HS-27A (cell line): ENCODE data around the gene MOB3A.

Source experiments
- DNase-seq: peaks from one replicate; pipeline ENCODE4 v3.0.0-alpha.2; 2012; ENCODE audit warnings: low read depth, missing footprints

The MOB3A gene

GRCh38 chr19:2046046-2046907 is 49.8 kb downstream of the MOB3A start:
- DNase-seq = no peak

GRCh38 chr19:2045501-2046045 is 50.6 kb downstream of the MOB3A start:
- DNase-seq = no peak

GRCh38 chr19:2044709-2045500 is 51.2 kb downstream of the MOB3A start:
- no peak for DNase-seq

- DNase-seq = no peak
Measured at GRCh38 chr19:2043961-2044708, 52.0 kb downstream of the MOB3A start.

- no peak for DNase-seq
Measured at GRCh38 chr19:2043251-2043641, 52.9 kb downstream of the MOB3A start.

GRCh38 chr19:2042485-2043250 is 53.5 kb downstream of the MOB3A start:
- DNase-seq = no peak

- no peak for DNase-seq
Measured at GRCh38 chr19:2041683-2042484, 54.2 kb downstream of the MOB3A start.

GRCh38 chr19:2041433-2041682 is 54.8 kb downstream of the MOB3A start:
- no peak for DNase-seq

GRCh38 chr19:2040647-2041432 is 55.3 kb downstream of the MOB3A start:
- DNase-seq = no peak

GRCh38 chr19:2039959-2040646 is 56.0 kb downstream of the MOB3A start:
- no peak for DNase-seq

GRCh38 chr19:2039089-2039958 is 56.8 kb downstream of the MOB3A start:
- no peak for DNase-seq

- no peak for DNase-seq
Measured at GRCh38 chr19:2038284-2039088, 57.6 kb downstream of the MOB3A start.

GRCh38 chr19:2037651-2038255 is 58.4 kb downstream of the MOB3A start:
- no peak for DNase-seq

GRCh38 chr19:2036424-2036823 is 59.7 kb downstream of the MOB3A start:
- DNase-seq = no peak

GRCh38 chr19:2035590-2035991 is 60.5 kb downstream of the MOB3A start:
- no peak for DNase-seq

GRCh38 chr19:2034729-2035589 is 61.2 kb downstream of the MOB3A start:
- no peak for DNase-seq
